NCI-H1417 (cell line): ENCODE results near the gene SGPP2.

Experiments used
- DNase-seq, 3 experiments: peaks; one replicate each; lab custom pipeline; 2025; lab: John Stamatoyannopoulos, UW

Gene SGPP2

DNA sequence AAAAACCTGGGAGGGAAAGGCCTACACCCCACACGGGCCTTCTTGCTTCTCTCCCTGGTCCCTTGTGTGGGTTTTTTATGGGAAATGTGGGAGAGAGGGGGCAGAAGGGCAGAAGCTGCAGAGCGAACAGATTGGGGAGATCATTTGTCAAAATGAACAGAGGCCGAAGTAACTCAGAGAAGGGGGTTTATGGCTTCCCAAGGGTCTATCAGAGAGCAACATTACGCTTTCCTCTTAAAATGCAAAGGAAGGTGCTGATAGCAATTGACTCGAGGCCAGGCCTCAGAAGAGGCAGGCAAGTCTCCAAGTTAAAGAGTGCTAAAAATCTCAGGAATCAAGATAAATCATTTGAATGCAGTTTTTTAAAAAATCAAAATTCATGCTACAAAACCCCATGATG, 101.5 kb downstream of the SGPP2 start:
- DNase-seq, result no peak

DNA sequence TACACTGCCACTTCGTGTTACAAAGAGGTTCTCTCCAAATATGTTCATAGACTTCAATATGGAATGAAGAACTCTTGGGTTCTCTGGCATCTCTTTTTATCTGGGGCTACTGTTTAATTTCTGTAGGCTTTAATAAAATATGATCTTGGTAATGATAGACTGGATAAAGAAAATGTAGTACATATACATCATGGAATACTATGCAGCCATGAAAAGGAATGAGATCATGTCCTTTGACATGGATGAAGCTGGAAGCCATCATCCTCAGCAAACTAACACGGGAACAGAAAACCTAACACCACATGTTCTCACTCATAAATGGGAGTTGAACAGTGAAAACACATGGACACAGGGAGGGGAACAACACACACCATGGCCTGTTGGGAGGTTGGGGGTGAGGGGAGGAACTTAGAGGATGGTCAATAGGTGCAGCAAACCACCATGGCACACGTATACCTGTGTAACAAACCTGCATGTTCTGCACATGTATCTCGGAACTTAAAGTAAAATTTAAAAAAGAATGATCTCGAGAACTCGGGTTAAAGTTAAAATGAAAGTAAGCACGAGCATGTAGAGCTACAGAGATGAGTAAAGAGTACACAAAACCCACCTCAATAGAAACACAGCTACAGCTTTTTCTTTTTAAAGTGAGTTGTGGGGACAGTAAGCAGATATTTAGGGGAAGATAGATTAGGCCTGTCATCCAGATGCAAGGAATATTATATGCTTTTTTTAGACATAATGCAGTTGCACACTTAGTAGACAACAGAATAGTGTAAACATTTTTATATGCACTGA, 102.3 kb downstream of the SGPP2 start:
- DNase-seq, result no peak

DNA sequence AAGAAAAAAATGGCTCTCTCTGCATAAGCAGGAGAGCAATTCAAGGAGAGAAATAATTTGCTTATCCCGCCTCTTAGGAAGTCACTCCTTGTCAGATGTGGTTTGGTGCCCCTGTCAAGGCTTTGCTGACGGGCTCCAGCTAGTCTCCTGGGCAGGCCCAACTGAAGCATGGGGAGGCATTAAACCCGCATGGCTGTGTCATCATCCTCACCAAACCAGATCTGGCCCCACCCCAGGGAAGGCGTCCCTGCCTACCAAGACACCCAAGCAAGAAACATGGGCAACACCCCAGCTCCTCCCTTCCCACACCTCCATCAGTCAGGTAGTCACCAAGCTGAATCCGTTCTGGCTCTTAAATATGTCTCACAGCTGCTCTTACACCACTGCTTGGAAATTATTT, 108.0 kb downstream of the SGPP2 start:
- no peak for DNase-seq

DNA sequence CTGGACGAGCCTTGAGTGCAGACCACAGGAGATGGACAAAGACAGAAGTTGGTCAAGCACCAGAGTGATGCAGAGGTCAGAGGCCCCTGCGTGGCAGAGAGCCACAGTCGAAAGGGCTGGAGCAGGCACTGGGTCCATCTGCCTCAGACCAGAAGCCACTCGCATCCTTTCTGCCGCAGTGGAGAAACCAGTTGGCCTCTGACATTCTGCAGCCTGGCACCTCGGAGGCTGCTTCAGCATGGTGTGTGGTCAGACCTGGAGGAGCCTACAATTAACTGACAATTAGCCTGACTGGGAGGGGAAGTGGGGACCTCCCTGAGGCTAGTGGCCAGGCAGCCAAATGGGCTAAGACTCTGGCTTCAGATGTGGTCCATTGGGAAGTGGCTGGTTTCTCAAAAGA, 111.1 kb downstream of the SGPP2 start:
- DNase-seq, result peak in 2 of 3 experiments; percentile 17 to 77

DNA sequence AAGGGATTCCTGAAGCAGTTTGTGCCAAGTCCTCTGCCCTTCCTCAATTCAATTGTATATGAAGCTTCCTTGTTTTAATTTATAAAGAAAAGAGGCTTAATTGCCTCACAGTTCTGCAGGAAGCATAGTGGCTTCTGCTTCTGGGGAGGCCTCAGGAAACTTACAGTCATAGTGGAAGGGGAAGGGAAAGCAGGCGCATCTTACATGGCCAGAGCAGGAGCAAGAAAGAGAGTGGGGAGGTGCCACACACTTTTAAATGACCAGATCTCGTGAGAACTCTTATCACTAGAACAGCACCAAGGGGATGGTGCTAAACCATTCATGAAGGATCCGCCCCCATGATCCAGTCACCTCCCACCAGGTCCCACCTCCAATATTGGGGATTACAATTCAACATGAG, 114.2 kb downstream of the SGPP2 start:
- no peak for DNase-seq

DNA sequence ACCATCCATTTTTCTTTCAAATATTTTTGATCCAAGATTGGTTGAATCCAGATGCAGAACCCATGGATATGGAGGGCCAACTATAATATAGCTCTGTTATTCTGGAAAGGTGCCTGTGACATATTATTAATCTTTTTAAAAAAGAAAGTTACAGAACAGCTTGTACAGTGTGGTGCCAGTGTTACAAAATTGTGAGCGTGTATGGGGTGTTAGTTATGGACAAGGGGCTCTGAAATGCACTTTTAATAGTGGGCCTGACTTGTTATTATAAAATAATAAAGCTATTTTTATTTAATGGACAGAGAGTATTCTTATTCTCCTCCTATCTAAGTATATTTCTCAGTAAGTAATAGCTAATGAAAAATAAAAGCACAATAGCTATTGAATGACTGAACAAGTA, 120.3 kb downstream of the SGPP2 start:
- no peak for DNase-seq

DNA sequence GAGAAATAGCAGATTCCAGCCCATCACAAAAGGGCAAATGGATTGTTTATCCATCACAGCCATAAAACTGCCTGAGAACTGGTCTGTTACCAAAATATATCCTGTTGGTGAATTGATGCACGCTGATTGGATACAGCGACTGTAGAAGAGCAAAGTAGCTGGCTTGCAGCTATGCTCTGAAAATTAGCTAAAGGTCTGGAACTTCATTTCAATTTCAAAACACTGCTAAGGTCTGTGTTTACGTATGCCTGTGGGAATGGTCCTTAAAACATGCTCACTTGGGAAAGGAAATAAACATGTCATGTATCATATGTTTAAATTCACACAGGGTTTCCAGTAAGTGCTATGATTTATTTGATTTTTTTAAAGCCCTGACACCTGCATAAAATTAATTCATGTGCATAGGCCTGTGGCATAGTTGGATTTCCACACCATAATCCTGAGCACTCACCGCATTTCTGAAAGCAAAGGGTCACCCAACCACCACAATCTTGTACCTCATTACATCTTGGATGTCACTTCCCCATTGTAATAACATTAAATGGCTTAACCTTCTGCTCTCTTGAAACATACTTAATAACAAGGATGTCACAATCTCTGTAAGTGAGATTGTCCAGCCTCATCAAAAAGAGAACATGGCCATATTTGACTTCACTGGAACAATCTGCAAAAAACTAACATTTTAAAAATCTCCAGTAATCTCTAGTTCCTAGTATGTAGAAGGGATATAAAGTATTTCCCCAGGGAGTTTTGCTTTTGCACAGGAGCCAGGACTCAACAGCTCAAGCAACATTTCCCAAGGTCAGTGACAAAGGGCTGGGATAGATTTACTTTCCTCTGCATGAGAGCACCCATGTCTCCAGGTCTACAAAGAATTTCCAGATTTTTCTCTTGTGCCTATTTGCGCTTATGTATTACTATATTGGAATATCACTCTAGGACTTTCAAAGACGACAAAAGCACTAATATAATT, 121.8 kb downstream of the SGPP2 start:
- DNase-seq, result peak in 2 of 3 experiments; percentile 36 to 71

DNA sequence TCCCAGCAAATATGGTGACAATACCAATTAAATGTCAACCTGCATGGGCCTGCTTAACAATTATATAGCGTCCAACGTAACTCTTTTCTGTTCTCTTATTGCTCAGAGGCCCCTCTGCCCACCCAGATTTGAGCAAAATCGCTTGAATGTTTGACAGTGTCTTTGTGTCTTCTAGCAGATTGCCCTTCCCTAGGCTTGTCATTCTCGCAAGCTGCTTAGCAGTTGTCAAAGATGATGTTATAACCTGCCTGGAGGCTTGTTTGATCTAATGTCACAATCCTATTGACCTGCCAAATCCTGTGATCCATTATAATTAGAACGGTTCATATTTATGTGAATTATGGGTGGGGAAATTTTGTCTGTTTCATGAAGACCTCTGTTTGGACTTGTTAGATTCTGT, 122.7 kb downstream of the SGPP2 start:
- DNase-seq, result peak in 2 of 3 experiments; percentile 38 to 68

DNA sequence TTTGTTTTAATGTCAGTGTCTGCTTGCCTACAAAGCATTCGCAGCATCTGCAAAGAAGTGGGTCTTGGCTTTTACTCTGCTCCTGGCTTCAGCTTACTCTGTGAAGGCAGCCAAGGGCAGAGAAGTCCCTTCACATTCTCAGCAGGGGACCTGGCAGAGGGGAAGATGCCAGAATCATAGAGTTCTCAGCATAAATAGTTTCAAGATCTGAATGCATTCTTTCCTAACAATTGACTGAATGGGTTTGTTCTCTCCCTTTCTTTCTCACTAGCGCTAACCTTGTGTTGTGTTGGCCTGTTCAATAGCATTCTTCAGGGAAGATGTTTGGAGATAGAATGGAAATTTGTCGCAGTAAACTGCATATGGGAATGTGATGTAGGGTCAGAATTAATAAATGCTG, 124.6 kb downstream of the SGPP2 start:
- no peak for DNase-seq

DNA sequence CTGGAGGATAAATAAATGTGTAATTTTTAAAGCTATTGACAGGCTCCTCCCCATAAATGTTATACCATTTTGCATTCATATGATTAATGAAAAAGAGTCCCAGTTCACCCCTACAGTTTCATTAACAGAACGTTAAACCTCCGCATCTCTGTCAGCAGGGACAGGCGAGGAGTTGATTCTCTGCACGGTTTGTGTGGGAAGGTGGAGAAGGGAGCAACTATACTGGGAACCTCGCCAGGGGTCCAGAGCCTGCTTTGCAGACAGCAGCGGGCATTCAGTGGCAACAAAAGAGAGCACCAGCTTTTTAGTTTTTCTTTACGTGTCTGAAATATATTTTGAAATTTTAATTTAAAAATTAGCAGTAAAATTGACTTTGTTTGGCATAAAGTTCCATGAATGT, 130.2 kb downstream of the SGPP2 start:
- DNase-seq, result no peak

DNA sequence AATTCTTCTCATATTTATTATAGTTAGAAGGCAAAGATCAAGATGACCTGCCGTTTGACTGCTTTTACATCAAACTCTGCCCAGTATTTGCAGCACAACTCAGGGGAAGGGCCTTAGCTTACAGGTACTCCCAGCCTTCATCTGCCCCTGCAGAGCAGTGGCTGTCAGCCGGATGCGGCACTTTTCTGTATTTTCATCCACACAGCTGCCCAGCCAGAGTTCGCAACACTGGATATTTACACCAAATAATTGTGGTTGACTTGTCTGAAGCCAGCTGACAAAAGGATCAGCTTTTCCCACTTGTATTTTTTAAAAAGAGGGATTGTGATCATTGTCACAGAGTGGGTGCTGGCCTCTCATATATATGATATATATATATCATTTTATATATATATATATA, 136.8 kb downstream of the SGPP2 start:
- DNase-seq, result no peak

DNA sequence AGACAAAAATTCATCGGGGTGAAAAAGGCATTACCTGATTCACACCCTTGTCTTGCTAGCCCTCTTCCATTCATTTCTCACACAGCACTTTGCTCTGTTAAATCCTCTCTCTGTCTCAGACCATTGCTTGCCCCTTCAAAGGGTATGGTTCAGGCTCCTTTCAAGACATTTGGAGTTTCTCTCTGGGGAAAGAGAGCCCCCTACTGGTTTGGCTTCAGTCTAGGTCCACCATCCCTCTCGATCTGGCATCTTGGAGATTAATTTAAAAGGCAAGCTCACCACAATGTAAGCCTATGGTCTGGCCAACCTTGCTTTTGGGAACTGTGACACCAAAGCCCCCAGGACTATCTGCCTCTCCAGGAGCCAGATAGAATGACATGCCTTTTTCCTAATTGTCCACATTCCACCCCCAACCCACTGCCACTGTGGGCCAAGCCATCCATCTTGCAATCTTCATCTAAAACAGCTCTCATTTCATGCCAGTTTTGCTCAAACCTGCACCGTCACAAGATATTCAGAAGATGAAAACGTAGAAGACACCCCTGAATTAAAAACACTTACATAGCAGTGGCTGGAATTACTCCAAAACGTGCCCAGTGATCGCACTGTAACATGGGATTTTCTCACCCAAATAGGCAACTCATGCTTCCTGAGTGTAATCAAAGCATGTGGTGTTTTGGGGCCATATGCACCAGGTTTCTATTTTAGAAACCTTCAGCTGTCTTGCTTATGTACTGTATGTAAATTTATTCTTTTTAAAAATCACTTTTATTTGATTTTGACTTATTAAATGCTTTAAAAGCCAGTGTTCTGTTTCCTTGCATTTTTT, 137.7 kb downstream of the SGPP2 start:
- peak; percentile 42 to 83 (median 66) for DNase-seq

DNA sequence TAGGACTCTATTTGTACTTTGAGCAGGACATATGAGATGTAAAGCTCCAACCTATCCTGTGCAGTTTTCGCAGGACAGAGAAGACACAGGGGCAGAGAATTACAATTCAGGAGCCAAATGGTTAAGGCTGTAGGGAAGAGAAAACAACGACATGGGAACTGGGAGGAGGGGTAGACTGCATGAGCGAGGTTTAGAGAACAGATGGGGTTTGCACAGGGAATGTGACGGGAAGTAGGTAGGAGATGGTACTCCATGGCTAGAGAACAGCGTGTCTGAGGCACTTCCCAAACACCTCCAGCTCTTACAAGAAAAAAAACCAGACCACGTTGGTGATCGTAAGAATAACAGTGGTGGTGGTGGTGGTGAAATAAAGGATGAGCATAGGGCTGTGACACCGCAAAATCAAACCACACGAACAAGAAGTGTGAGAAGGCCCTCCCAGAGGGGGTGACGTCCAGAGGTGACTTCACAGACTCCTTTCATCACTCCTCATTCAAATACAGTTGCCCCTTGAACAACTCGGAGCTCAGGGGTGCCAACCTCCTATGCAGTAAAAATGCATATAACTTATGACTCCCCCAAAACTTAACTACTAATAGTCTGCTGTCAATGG, 138.9 kb downstream of the SGPP2 start:
- no peak for DNase-seq

DNA sequence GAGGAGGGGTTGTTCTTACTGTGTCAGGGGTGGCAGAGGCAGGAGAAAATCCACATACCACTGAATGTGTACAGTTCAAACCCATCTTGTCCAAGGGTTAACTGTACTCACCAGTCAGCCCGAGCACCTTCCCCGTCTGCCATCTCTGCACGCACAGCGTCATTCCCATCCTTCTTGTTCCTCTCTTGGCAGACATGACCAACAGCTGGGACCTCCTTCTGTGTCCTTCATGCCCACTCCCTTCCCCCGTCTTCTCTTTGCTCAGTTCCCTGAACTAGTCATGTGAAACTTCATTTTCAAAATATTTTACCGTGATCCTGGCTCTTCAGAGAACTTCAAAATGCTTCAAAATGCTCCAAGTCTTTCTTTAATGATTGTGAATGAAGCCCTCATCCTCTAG, 139.6 kb downstream of the SGPP2 start:
- no peak for DNase-seq

DNA sequence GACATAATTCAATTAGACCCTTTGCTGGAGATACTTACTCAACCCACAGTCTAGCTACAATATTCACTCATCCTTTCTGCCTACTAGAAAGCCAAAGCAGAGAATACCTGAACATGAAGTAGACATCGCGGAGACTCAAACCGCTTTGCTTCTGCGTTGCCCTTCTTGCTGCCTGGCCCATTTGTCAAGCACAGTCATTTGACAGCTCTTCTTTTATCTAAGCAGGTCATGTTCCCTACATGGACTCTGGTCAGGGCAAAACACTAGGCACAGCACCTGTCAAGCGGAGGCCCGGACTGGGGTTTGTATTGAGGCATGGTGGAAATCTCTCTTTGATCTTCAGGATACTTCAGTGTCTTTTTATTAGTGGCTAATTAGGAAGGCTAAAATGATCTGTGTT, 141.9 kb downstream of the SGPP2 start:
- DNase-seq, result no peak

DNA sequence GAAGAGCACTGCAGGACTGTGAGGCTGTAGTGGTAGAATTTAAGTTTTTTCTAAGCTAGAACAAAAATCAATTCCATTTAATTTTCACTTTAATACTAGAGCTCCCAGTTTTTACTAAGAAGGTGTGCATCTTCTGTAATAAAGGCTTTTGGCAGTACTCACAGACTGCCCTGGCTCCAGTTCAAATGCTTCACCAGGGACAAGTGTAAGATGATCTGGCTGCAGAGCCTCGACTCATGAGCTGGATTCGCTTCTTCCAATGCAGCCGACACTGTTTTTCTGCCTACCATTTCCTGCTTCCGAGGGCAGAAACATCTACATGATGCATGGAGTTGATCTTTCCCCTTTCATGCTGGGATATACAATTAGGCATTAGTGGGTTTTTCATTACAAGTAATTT, 144.5 kb downstream of the SGPP2 start:
- peak in 1 of 3 experiments; percentile 38 for DNase-seq

DNA sequence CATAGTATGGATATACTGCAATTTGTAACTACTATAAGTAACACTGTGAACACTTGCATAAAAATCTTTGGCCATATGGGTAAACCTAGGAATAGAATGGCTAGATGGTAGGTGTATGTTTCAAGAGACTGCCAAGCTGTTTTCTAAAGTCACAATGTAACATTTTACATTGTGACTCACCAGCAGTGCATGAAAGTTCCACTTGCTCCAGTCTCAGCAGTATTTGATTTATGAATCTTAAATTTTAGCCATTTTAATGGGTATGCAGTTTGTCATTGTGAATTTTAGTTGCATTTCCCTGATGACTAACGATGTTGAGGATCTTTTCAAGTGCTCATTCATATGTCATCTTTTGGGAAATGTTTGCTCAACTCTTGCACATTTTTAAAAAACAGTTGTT, 145.5 kb downstream of the SGPP2 start:
- no peak for DNase-seq

DNA sequence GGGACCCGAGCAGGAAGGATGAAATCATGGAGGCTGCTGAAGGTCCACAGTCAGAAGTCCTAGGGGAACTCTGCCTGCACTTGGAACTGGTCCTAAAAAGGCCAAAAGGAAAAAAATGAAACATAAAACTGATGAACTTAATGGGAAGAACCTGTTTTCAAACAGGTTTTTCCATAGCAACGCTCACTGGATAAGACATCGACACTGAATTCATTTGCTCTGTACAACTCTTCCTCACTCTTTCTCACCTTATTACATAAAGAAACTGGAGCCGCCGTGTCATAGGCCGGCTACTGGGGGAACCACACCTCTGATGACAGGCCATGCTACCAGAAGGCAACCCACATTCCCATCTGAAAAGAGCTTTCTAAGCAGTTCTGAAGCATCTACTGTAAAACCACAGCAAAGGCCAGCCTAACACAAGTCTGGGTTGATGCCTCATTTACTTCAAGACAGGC, 147.9 kb downstream of the SGPP2 start:
- DNase-seq, result no peak

DNA sequence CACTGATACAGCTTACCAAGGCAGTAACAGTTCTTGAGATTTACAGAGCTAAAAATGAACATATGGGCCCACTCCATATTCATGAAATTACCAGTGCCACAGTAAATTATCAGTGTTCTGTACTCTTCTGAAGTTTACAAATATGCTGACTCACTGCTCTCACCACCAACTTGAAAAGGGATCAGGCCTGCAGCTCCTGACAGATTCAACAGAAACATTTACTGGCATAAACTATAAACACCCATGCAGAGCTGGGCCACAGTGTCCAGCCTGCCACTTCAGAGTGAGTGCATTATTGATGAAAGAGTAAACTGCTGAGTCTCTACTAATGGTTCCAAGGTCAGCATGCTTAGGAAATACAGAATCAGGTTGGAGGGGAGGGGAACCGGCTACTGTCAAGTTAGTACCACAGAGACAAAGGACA, 148.4 kb downstream of the SGPP2 start:
- peak in 2 of 3 experiments; percentile 12 to 24 for DNase-seq

DNA sequence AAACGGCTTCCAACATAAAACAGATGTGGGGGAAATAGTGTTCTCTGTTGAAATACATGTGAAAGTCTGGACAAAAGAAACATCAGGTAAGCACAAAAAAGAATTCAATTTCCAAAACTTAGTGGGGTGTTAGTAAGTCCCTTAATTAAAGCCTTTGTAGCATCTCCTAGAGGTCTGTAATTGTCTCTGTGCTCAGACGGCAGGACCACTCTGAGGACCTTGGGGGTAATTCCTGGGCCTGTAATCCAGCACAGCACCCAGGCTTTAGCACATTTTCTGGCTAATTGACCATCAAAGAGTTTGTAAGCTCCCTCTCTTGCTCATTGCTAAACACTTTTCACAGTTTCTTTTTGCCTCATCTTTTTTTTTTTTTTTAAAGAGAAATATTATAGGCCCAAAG, 151.3 kb downstream of the SGPP2 start:
- DNase-seq, result no peak
